RWPE1 (cell line): ENCODE results near the gene HDAC9.
"Not testable (repeated sequence)": the region's sequence is repeated elsewhere in the genome, so short reads cannot be mapped to it uniquely, and the experiment has no call there.

ENCODE experiments used
- CTCF ChIA-PET: fragments of 350-600 bp; sonication (Branson Sonifier 250); formaldehyde crosslinking; extraction: SDS; loops from one replicate; lab custom pipeline; 2021; lab: Yijun Ruan, JAX
- POLR2A ChIA-PET: fragments of 400-600 bp; formaldehyde crosslinking; extraction: SDS; loops from one replicate; lab custom pipeline; 2020; ENCODE audit warnings: antibody characterized with exemption; ENCODE audit not compliant: low non-redundant PET; lab: Yijun Ruan, JAX
- DNase-seq: peaks from one replicate; pipeline ENCODE4 v3.0.0; 2012; ENCODE audit warnings: low spot score
- H3K27ac ChIP-seq: fragments of 450-650 bp; 2 replicates; pipeline ENCODE4 v1.5.1; 2017
- TF ChIP-seq, protein P1 (sequence below): fragments of 450-650 bp; conservative IDR thresholded peaks from 2 replicates; pipeline ENCODE4 v1.5.1; 2017; ENCODE audit warnings: low read depth, mild to moderate bottlenecking

The HDAC9 gene

GRCh38 chr7:18976715-18977471 lies 481.3 kb downstream of the HDAC9 start:
- ChIA-PET CTCF (interaction anchor here (0.6 to 1.4 kb wide), 2 partner anchors 53 to 139 kb away, joined by 3 to 5 read pairs; no protein-coding TSS in a partner anchor), POLR2A (no interaction called here)
- no peak for DNase-seq
- no peak overlapping the region for H3K27ac ChIP-seq
- TF ChIP-seq, protein P1, sequence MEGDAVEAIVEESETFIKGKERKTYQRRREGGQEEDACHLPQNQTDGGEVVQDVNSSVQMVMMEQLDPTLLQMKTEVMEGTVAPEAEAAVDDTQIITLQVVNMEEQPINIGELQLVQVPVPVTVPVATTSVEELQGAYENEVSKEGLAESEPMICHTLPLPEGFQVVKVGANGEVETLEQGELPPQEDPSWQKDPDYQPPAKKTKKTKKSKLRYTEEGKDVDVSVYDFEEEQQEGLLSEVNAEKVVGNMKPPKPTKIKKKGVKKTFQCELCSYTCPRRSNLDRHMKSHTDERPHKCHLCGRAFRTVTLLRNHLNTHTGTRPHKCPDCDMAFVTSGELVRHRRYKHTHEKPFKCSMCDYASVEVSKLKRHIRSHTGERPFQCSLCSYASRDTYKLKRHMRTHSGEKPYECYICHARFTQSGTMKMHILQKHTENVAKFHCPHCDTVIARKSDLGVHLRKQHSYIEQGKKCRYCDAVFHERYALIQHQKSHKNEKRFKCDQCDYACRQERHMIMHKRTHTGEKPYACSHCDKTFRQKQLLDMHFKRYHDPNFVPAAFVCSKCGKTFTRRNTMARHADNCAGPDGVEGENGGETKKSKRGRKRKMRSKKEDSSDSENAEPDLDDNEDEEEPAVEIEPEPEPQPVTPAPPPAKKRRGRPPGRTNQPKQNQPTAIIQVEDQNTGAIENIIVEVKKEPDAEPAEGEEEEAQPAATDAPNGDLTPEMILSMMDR = no peak

GRCh38 chr7:18978108-18978495 lies 482.6 kb downstream of the HDAC9 start:
- DNase-seq = peak; percentile 85
- H3K27ac ChIP-seq = no peak overlapping the region
- ChIA-PET POLR2A (no interaction called here), CTCF (interaction anchor here (1.4 kb wide), 1 partner anchor 138 kb away, joined by 5 read pairs; no protein-coding TSS in a partner anchor)
- TF ChIP-seq, protein P1 = no peak

DNA sequence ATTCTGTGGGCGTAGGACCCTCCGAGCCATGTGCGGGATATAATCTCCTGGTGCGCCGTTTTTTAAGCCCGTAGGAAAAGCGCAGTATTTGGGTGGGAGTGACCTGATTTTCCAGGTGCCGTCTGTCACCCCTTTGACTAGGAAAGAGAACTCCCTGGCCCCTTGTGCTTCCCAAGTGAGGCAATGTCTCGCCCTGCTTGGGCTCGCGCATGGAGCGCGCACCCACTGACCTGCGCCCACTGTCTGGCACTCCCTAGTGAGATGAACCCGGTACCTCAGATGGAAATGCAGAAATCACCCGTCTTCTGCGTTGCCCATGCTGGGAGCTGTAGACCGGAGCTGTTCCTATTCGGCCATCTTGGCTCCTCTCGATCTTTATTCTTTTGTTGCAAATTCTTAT lies 495.2 kb downstream of the HDAC9 start:
- CTCF ChIA-PET = interaction anchor here (0.6 kb wide), 1 partner anchor 313 kb away, joined by 3 read pairs; no protein-coding TSS in a partner anchor
- DNase-seq, POLR2A ChIA-PET, H3K27ac ChIP-seq: not testable (repeated sequence)

GRCh38 chr7:18993933-18994668 lies 498.6 kb downstream of the HDAC9 start:
- ChIA-PET CTCF (interaction anchor here (0.7 kb wide), 1 partner anchor 26 kb away, joined by 6 read pairs; no protein-coding TSS in a partner anchor), POLR2A (no interaction called here)
- no peak overlapping the region for H3K27ac ChIP-seq
- no peak for DNase-seq
- TF ChIP-seq, protein P1 = no peak

- DNase-seq = no peak
- TF ChIP-seq, protein P1 = no peak
- POLR2A ChIA-PET = no interaction called here
- CTCF ChIA-PET = interaction anchor here (0.7 kb wide), 1 partner anchor 662 kb away, joined by 3 read pairs; no protein-coding TSS in a partner anchor
- no peak overlapping the region for H3K27ac ChIP-seq
Measured at GRCh38 chr7:18995270-18995671, 499.7 kb downstream of the HDAC9 start.

GRCh38 chr7:18995811-18996426 lies 500.4 kb downstream of the HDAC9 start:
- H3K27ac ChIP-seq = no peak overlapping the region
- CTCF ChIA-PET = interaction anchor here (0.7 kb wide), 1 partner anchor 661 kb away, joined by 3 read pairs; no protein-coding TSS in a partner anchor
- POLR2A ChIA-PET = no interaction called here
- DNase-seq = no peak
- TF ChIP-seq, protein P1 = no peak
